GM12878 (cell line): ENCODE data around the gene ZDBF2. TPM values are rescaled to one million over a fixed set of nuclear protein-coding genes. Genes with fewer than 3 reads are reported as not detected.

Experiments
- ATAC-seq: fragments of 200-7000 bp; cut with Tn5 transposase; 3 replicates; pipeline ENCODE4 v1.9.1; 2020; ENCODE audit warnings: mild to moderate bottlenecking, moderate library complexity
- BruUV-seq: library from RNA; stranded (reverse); fragments of 400-500 nt; replicated peaks from 2 replicates; lab custom pipeline; 2021; lab: Mats Ljungman, UMichigan
- CTCF ChIA-PET: fragments of 300-600 bp; sonication (Branson Sonifier 250); formaldehyde crosslinking; extraction: SDS; loops from one replicate; lab custom pipeline; 2021; ENCODE audit warnings: inconsistent platforms; lab: Yijun Ruan, JAX
- POLR2A ChIA-PET: fragments of 350-600 bp; formaldehyde crosslinking; extraction: SDS; loops from one replicate; lab custom pipeline; 2021; ENCODE audit warnings: inconsistent platforms; lab: Charles Lee
- RAD21 ChIA-PET: fragments of 300-600 bp; sonication (Branson Sonifier 250); formaldehyde crosslinking; loops from one replicate; lab custom pipeline; 2023; ENCODE audit warnings: antibody characterized with exemption; ENCODE audit not compliant: unreplicated experiment; lab: Charles Lee
- SMC1A ChIA-PET: fragments of 300-600 bp; sonication (Branson Sonifier 250); formaldehyde crosslinking; loops from one replicate; lab custom pipeline; 2023; ENCODE audit not compliant: unreplicated experiment, uncharacterized antibody; lab: Charles Lee
- DNase-seq: peaks from one replicate; pipeline ENCODE4 v3.0.0-alpha.2; 2011; ENCODE audit warnings: low read depth, low spot score
- FAIRE-seq: peaks from 3 replicates; lab custom pipeline; 2011; peaks lifted over from hg19 to GRCh38; lab: Jason Lieb, UNC
- H2AFZ ChIP-seq: 2 replicates; pipeline ENCODE4 v1.6.0; 2011; ENCODE audit warnings: low read depth, low read length, control low read depth; ENCODE audit not compliant: control insufficient read depth
- H3K27ac ChIP-seq: 2 replicates; pipeline ENCODE4 v1.5.1; 2011; ENCODE audit warnings: control low read depth; ENCODE audit not compliant: control insufficient read depth, insufficient read depth
- H3K27me3 ChIP-seq, 2 experiments: replicated peaks in 1 of 2; 2 replicates each; pipeline versions ENCODE4 v1.6.0 to v1.6.1; 2011; ENCODE audit warnings: low read length in 1 of 2; ENCODE audit not compliant: control insufficient read depth in 2 of 2, insufficient read depth in 2 of 2
- H3K36me3 ChIP-seq, 2 experiments: 2 replicates each; pipeline ENCODE4 v1.5.1; 2011; ENCODE audit warnings: low read length in 1 of 2; ENCODE audit not compliant: control insufficient read depth in 2 of 2, insufficient read depth in 2 of 2
- H3K4me1 ChIP-seq: 2 replicates; pipeline ENCODE4 v1.6.1; 2011; ENCODE audit warnings: mild to moderate bottlenecking, low read length, moderate library complexity, mixed read lengths; ENCODE audit not compliant: control insufficient read depth, insufficient read depth
- H3K4me2 ChIP-seq: 2 replicates; pipeline ENCODE4 v1.6.0; 2011; ENCODE audit warnings: control low read depth; ENCODE audit not compliant: control insufficient read depth, insufficient read depth
- H3K4me3 ChIP-seq: fragments of 200-600 bp; sonication (generic); 2 replicates; pipeline ENCODE4 v1.5.1; 2016
- H3K79me2 ChIP-seq: 2 replicates; pipeline ENCODE4 v1.6.0; 2011; ENCODE audit warnings: low read length; ENCODE audit not compliant: control insufficient read depth, insufficient read depth
- H3K9ac ChIP-seq: 2 replicates; pipeline ENCODE4 v1.8.0; 2011; ENCODE audit warnings: low read length, control low read depth, mixed read lengths; ENCODE audit not compliant: control insufficient read depth, insufficient read depth
- H3K9me3 ChIP-seq: replicated peaks from 3 replicates; pipeline ENCODE4 v1.5.1; 2011; ENCODE audit warnings: mild to moderate bottlenecking, low read length; ENCODE audit not compliant: control insufficient read depth, insufficient read depth
- H4K20me1 ChIP-seq: 2 replicates; pipeline ENCODE4 v1.6.0; 2011; ENCODE audit not compliant: control insufficient read depth, insufficient read depth
- ATF7 ChIP-seq: fragments of 450-650 bp; IDR thresholded peaks from 2 replicates; pipeline ENCODE4 v1.6.1; 2016; ENCODE audit warnings: low read depth, mild to moderate bottlenecking
- CEBPB ChIP-seq, 2 experiments: fragments of 150-350 bp in 1 of 2; IDR thresholded peaks; 2 replicates each; pipeline ENCODE4 v1.6.1; 2012 to 2014; ENCODE audit warnings: low read depth in 2 of 2, low read length in 2 of 2, borderline replicate concordance in 1 of 2, inconsistent platforms in 1 of 2
- CEBPZ ChIP-seq: fragments of 150-350 bp; IDR thresholded peaks from 2 replicates; pipeline ENCODE4 v1.6.1; 2016; ENCODE audit warnings: low read depth, low read length
- E2F8 ChIP-seq: fragments of 450-650 bp; IDR thresholded peaks from 2 replicates; pipeline ENCODE4 v1.6.1; 2018; ENCODE audit warnings: mild to moderate bottlenecking, low read depth, moderate library complexity; ENCODE audit not compliant: partially characterized antibody
- EGR1 ChIP-seq, 2 experiments: IDR thresholded peaks; 1 replicate in 1 of 2; 2 replicates in 1 of 2; pipeline ENCODE4 v1.6.1; 2011 to 2012; ENCODE audit warnings: low read depth in 2 of 2, low read length in 2 of 2, borderline replicate concordance in 1 of 2, mild to moderate bottlenecking in 1 of 2, moderate library complexity in 1 of 2
- ETV6 ChIP-seq, 2 experiments: fragments of 450-650 bp in 1 of 2; IDR thresholded peaks in 1 of 2; conservative IDR thresholded peaks in 1 of 2; 2 replicates each; pipeline ENCODE4 v1.6.1; 2014; ENCODE audit warnings: antibody characterized with exemption in 1 of 2, borderline replicate concordance in 1 of 2, low read depth in 1 of 2, mild to moderate bottlenecking in 1 of 2, moderate library complexity in 1 of 2
- IRF3 ChIP-seq: fragments of 450-650 bp; IDR thresholded peaks from 2 replicates; pipeline ENCODE4 v1.6.1; 2014; ENCODE audit warnings: mild to moderate bottlenecking
- IRF4 ChIP-seq: IDR thresholded peaks from 2 replicates; pipeline ENCODE4 v1.6.1; 2011; ENCODE audit warnings: low read depth, low read length
- NR2C1 ChIP-seq: fragments of 450-650 bp; IDR thresholded peaks from 2 replicates; pipeline ENCODE4 v1.6.1; 2017; ENCODE audit warnings: antibody characterized with exemption, mild to moderate bottlenecking, moderate library complexity
- SMC3 ChIP-seq: IDR thresholded peaks from 2 replicates; pipeline ENCODE4 v1.6.1; 2011; ENCODE audit warnings: low read length, improper control_type of control experiment, borderline replicate concordance
- TBL1XR1 ChIP-seq: IDR thresholded peaks from 2 replicates; pipeline ENCODE4 v1.6.1; 2012; ENCODE audit warnings: low read depth, low read length, improper control_type of control experiment
- ZBTB11 ChIP-seq: fragments of 450-650 bp; formaldehyde crosslinking; IDR thresholded peaks from 2 replicates; pipeline ENCODE4 v1.5.0; 2022; ENCODE audit warnings: mild to moderate bottlenecking, missing genetic modification characterization
- ZNF207 ChIP-seq: fragments of 450-650 bp; IDR thresholded peaks from 2 replicates; pipeline ENCODE4 v1.6.1; 2014; ENCODE audit warnings: antibody characterized with exemption, mild to moderate bottlenecking, borderline replicate concordance
- ZNF24 ChIP-seq: fragments of 450-650 bp; IDR thresholded peaks from 2 replicates; pipeline ENCODE4 v1.6.1; 2017; ENCODE audit warnings: antibody characterized with exemption, mild to moderate bottlenecking
- WGBS: methylation state at CpG from one replicate; pipeline ENCODE4 v1.1.6; 2016; ENCODE audit warnings: low lambda C conversion rate; ENCODE audit not compliant: insufficient replicate concordance, insufficient coverage; ENCODE audit errors: missing lambda C conversion rate; 5-methylcytosine and 5-hydroxymethylcytosine counted together
- in situ Hi-C: fragments of 300-500 bp; cut with MboI; formaldehyde crosslinking; loops from 9 replicates; pipeline ENCODE4 v1.14.3; 2018; ENCODE audit warnings: mixed read lengths
- intact Hi-C: fragments of 100-400 bp; cut with micrococcal nuclease; formaldehyde crosslinking; loops from one replicate; pipeline ENCODE4 v1.14.2; 2022; ENCODE audit not compliant: unreplicated experiment
- polyA plus RNA-seq, 11 experiments: library from polyadenylated mRNA; depleted of rRNA in 4 of 11; unstranded in 6 of 11; stranded (reverse) in 5 of 11; fragments of >200 nt; fragmentation: Nextera tagmentation in 4 of 11; fragmentation: Illumina TruSeq in 1 of 11; extraction: Ambion mirVana in 4 of 11; extraction: Trizol in 1 of 11; gene quantifications; 1 replicate in 1 of 11; 2 replicates in 10 of 11; pipeline versions ENCODE4 v1.2.1 to v1.2.3, GENCODE V29; 2011 to 2016; ENCODE audit warnings: inconsistent platforms in 2 of 11, missing spikeins in 2 of 11, low read depth in 1 of 11
- total RNA-seq, 4 experiments: library from RNA; depleted of rRNA in 3 of 4; stranded (reverse); fragments of >200 nt in 3 of 4; fragmentation: Illumina TruSeq in 1 of 4; extraction: Trizol in 1 of 4; gene quantifications; 2 replicates each; pipeline versions ENCODE4 v1.2.1 to v1.2.3, GENCODE V29; 2013 to 2021

Gene ZDBF2
- total and polyA plus RNA-seq, 10 of the 15 experiments (the other 5 are each of a cell fraction or from before 2014, with no cell fraction given), result 0.60 to 21.1 (median 4.2) TPM

- H3K9ac ChIP-seq, result no peak overlapping the region
- in situ Hi-C loops, result no loop called here
- no peak overlapping the region for H3K4me2 ChIP-seq
- ChIA-PET CTCF (no interaction called here), SMC1A (no interaction called here), POLR2A (no interaction called here), RAD21 (no interaction called here)
- no peak overlapping the region for H3K27ac ChIP-seq
- no peaks in the 10 kb centered on the region; the same call in 2 of the 3 replicates for H3K9me3 ChIP-seq
- WGBS, result 0% methylated on average over 1 of the region's 1 CpG
- no peaks in the 10 kb centered on the region for H4K20me1 ChIP-seq
- ATAC-seq (no peak), DNase-seq (no peak), FAIRE-seq (no peak)
- no peaks in the 10 kb centered on the region for H3K79me2 ChIP-seq
- H3K4me1 ChIP-seq, result no peaks in the 10 kb centered on the region
- no peaks in the 10 kb centered on the region; a peak in 1 of 4 replicates for H3K27me3 ChIP-seq
- no TSS peak for BruUV-seq
- intact Hi-C loops, result no loop called here
- H3K4me3 ChIP-seq, result no peak overlapping the region
- H2AFZ ChIP-seq, result no peak overlapping the region
- H3K36me3 ChIP-seq, result no peaks in the 10 kb centered on the region
- TF ChIP-seq E2F8 (no peak), CEBPZ (no peak), TBL1XR1 (no peak), ZBTB11 (CRISPR knock-in tag) (no peak), NR2C1 (no peak), EGR1 (IDR thresholded peaks at IDR 0.05; ENCODE audit: borderline replicate concordance in 1 of 2, low read depth in 2 of 2, low read length in 2 of 2) (no peak), ZNF24 (no peak), ETV6 (conservative IDR thresholded peaks at IDR 0.05 in 1 of 2, IDR thresholded peaks at IDR 0.05 in 1 of 2; ENCODE audit: borderline replicate concordance in 1 of 2, low read depth in 1 of 2) (no peak), ZNF207 (no peak), IRF3 (no peak), IRF4 (no peak), SMC3 (no peak), CEBPB (IDR thresholded peaks at IDR 0.05; ENCODE audit: borderline replicate concordance in 1 of 2, low read depth in 2 of 2, low read length in 2 of 2) (no peak), ATF7 (no peak)
These were observed 69.4 kb downstream of the ZDBF2 start for GRCh38 chr2:206343816-206344215.
